ENCODE results near the gene EEF1A2. TPM values are rescaled to one million over a fixed set of nuclear protein-coding genes. Genes with fewer than 3 reads are reported as not detected.
"Not testable (repeated sequence)": the region's sequence is repeated elsewhere in the genome, so short reads cannot be mapped to it uniquely, and the experiment has no call there.

Gene EEF1A2
- total RNA-seq, 2 donors from 2014 or later: 0.47 to 0.99 TPM

DNA sequence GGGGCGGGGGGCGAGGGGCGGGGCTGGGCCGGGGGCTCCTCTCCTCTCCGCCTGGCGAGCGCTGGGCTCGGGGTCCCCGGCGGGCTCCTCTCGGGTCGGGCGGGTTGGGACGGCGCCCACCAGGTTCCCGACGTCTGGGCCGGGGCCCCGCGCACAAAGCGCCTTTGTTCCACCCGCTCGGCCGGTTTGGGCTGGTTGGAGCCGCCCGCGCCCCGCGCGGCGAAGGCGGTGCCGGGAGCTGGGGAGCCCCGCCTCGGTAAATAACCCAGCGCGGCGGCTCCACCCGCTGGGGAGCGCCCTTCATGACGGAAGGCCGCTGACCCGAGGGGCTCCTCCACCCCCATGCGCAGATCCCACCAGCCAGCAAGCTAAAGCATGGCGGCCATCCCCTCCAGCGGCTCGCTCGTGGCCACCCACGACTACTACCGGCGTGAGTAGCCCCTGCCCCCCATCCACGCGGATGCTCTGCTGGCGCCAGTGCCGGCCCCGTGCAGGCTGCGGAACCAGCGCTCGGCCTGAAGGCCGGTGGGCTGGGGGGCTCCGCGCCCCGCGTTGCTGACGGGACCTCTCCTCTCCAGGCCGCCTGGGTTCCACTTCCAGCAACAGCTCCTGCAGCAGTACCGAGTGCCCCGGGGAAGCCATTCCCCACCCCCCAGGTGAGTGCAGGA lies 22.2 kb upstream of the EEF1A2 start:
- peak; percentile 62 for ATAC-seq
- H3K9me3 ChIP-seq (ENCODE audit: control insufficient read depth, low read length, poor library complexity, severe bottlenecking): no peaks in the 10 kb centered on the region
- peaks cover 7% of the 10 kb centered on the region for H3K4me1 Mint-ChIP-seq
- H3K36me3 Mint-ChIP-seq (ENCODE audit: low read depth): no peaks in the 10 kb centered on the region
- no peaks in the 10 kb centered on the region for H3K27me3 Mint-ChIP-seq
- H3K4me3 Mint-ChIP-seq: peak overlapping the region; percentile 84
- H3K27ac Mint-ChIP-seq: no peak overlapping the region
- peak; percentile 47 to 52 (median 50) for DNase-seq

DNA sequence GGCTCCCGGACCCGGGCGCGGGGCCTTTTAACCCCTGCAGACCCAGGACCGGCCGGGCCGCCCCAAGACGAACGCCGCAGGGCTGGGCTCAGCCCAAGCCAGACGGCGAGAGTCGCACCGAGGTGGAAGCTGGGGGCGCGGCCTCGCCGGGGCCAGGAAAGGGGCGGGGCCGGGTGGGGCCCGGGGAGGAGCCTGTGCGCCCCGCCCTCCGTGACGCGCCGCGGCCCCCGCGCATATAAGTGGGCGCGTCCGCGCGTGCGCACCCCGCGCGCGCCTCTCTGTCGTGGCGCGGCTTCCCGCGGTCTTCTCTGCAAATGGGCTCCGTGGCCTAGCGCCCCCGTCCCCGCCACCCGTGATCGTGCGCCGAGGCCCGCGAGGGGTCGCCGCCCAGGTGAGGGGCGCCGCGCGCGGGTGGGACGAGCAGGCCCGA lies 21.6 kb upstream of the EEF1A2 start, which contains the start of gene PPDPF:
Gene PPDPF (plus strand): TSS at position 262 of the 430 bp plus-strand sequence. CDS start 544 bp downstream, outside the sequence.
- Mint-ChIP-seq H3K36me3 (ENCODE audit: low read depth) (no peaks in the 10 kb centered on the region), H3K27ac (no peak within 1 kb of the TSS), H3K4me1 (peaks cover 7% of the 10 kb centered on the region), H3K27me3 (no peaks in the 10 kb centered on the region), H3K4me3 (peak within 1 kb of the TSS; percentile 84)
- peak; percentile 84 to 87 (median 85) for DNase-seq
- H3K9me3 ChIP-seq (ENCODE audit: control insufficient read depth, low read length, poor library complexity, severe bottlenecking): no peaks in the 10 kb centered on the region
- ATAC-seq: peak; percentile 88

GRCh38 chr20:63519668-63520503 lies 21.0 kb upstream of the EEF1A2 start:
- H3K27me3 Mint-ChIP-seq: no peaks in the 10 kb centered on the region
- no peak overlapping the region for H3K27ac Mint-ChIP-seq
- no peaks in the 10 kb centered on the region for H3K36me3 Mint-ChIP-seq (ENCODE audit: low read depth)
- peak overlapping the region; percentile 82 for H3K4me3 Mint-ChIP-seq
- peaks cover 7% of the 10 kb centered on the region for H3K4me1 Mint-ChIP-seq
- DNase-seq (peak in 2 of 3 donors; percentile 66 to 67), ATAC-seq (peak; percentile 49)
- H3K9me3 ChIP-seq (ENCODE audit: control insufficient read depth, low read length, poor library complexity, severe bottlenecking): no peaks in the 10 kb centered on the region

DNA sequence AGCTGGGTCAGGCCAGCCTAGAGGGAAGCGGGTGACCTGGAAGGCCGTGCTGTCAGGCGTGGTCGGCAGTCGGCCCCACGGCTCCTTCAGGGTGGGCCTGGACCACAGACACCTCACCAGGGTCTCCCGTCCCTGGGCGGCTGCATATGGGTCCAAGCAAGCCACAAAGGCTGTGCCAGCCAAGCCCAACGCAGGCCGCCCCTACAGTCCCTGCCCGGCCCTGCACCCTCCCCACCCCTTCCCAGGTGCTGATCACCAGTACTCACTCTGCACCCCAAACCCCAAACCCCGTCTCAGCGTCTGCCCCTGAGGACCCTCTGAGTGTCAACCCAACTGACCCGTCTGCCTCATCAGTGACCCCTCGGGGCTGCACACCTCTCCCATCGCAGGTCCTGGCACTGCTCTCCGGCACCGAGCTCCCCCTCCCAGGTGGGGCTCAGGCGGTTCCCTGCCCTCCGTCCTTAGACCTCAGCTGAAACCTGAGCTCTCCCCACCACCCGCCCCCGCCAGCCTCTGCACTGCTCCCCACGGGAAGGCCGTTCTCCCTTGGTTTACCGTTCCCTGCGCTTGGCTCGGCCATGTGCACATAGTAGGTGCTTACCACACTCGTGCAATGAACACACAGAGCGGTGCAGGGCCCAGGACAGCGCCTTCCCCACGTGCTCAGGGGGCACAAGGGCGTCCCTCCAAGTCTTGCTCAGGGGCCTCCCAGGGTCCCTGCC lies 20.2 kb upstream of the EEF1A2 start:
- no peak for ATAC-seq
- H3K4me3 Mint-ChIP-seq: peak overlapping the region; percentile 82
- no peaks in the 10 kb centered on the region for H3K36me3 Mint-ChIP-seq (ENCODE audit: low read depth)
- no peak for DNase-seq
- no peaks in the 10 kb centered on the region for H3K27me3 Mint-ChIP-seq
- H3K9me3 ChIP-seq (ENCODE audit: control insufficient read depth, low read length, poor library complexity, severe bottlenecking): no peaks in the 10 kb centered on the region
- H3K27ac Mint-ChIP-seq: no peak overlapping the region
- H3K4me1 Mint-ChIP-seq: peaks cover 7% of the 10 kb centered on the region

GRCh38 chr20:63518351-63518861 lies 19.5 kb upstream of the EEF1A2 start:
- no peaks in the 10 kb centered on the region for H3K27me3 Mint-ChIP-seq
- H3K9me3 ChIP-seq (ENCODE audit: control insufficient read depth, low read length, poor library complexity, severe bottlenecking): no peaks in the 10 kb centered on the region
- H3K36me3 Mint-ChIP-seq (ENCODE audit: low read depth): no peaks in the 10 kb centered on the region
- no peak for ATAC-seq
- no peak overlapping the region for H3K27ac Mint-ChIP-seq
- peak overlapping the region; percentile 31 for H3K4me3 Mint-ChIP-seq
- DNase-seq: no peak
- H3K4me1 Mint-ChIP-seq: peaks cover 7% of the 10 kb centered on the region

GRCh38 chr20:63517376-63518309 lies 18.8 kb upstream of the EEF1A2 start:
- ATAC-seq: no peak
- no peak overlapping the region for H3K27ac Mint-ChIP-seq
- no peaks in the 10 kb centered on the region for H3K9me3 ChIP-seq (ENCODE audit: control insufficient read depth, low read length, poor library complexity, severe bottlenecking)
- H3K4me1 Mint-ChIP-seq: peaks cover 6% of the 10 kb centered on the region
- no peak for DNase-seq
- H3K27me3 Mint-ChIP-seq: peaks cover 7% of the 10 kb centered on the region
- no peaks in the 10 kb centered on the region for H3K36me3 Mint-ChIP-seq (ENCODE audit: low read depth)
- peak overlapping the region; percentile 39 for H3K4me3 Mint-ChIP-seq

- not testable (repeated sequence) for H3K4me1 Mint-ChIP-seq; H3K36me3 Mint-ChIP-seq (ENCODE audit: low read depth); DNase-seq; H3K9me3 ChIP-seq (ENCODE audit: control insufficient read depth, low read length, poor library complexity, severe bottlenecking); ATAC-seq; H3K4me3 Mint-ChIP-seq; H3K27ac Mint-ChIP-seq
- peaks cover 24% of the 10 kb centered on the region for H3K27me3 Mint-ChIP-seq
Measured at GRCh38 chr20:63514520-63514919, 15.6 kb upstream of the EEF1A2 start.

GRCh38 chr20:63513207-63513606 lies 14.3 kb upstream of the EEF1A2 start:
- no peak for DNase-seq
- peaks cover 34% of the 10 kb centered on the region for H3K27me3 Mint-ChIP-seq

DNA sequence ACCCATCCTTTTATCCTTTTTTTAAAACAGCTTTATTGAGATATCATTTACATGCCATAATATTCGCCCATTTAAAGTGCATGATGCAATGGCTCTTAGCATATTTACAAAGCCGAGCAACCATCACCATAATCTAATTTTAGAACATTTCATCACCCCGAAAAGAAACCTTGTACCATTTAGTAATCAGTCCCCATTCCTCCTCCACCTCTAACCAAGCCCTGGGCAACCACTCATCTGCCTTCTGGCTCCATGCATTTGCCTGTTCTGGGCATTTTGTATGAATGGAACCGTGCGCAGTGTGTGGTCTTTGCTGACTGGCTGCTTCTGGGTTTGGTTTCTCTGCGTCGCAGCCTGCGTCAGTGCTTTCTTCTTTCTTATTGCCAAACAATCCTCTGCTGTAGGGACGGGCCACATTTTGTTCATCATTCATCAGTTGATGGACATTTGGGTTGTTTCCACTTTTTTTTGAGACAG lies 10.2 kb upstream of the EEF1A2 start:
- H3K27me3 Mint-ChIP-seq: peaks cover 49% of the 10 kb centered on the region
- no peak for ATAC-seq
- H3K36me3 Mint-ChIP-seq (ENCODE audit: low read depth): peaks cover 2% of the 10 kb centered on the region
- H3K4me3 Mint-ChIP-seq: no peak overlapping the region
- no peaks in the 10 kb centered on the region for H3K9me3 ChIP-seq (ENCODE audit: control insufficient read depth, low read length, poor library complexity, severe bottlenecking)
- no peak for DNase-seq
- no peak overlapping the region for H3K27ac Mint-ChIP-seq
- H3K4me1 Mint-ChIP-seq: peaks cover 6% of the 10 kb centered on the region

More at GRCh38 chr20:63513207-63513606, 14.3 kb upstream of the EEF1A2 start:
- Mint-ChIP-seq H3K36me3 (ENCODE audit: low read depth) (peaks cover 2% of the 10 kb centered on the region), H3K4me1 (peaks cover 3% of the 10 kb centered on the region), H3K4me3 (no peak overlapping the region), H3K27ac (no peak overlapping the region)
- ATAC-seq: no peak
- H3K9me3 ChIP-seq (ENCODE audit: control insufficient read depth, low read length, poor library complexity, severe bottlenecking): no peaks in the 10 kb centered on the region

- Mint-ChIP-seq H3K4me3 (peak overlapping the region; percentile 43), H3K36me3 (ENCODE audit: low read depth) (peaks cover 2% of the 10 kb centered on the region), H3K4me1 (peaks cover 6% of the 10 kb centered on the region), H3K27ac (peak overlapping the region; percentile 49), H3K27me3 (peaks cover 51% of the 10 kb centered on the region)
- H3K9me3 ChIP-seq (ENCODE audit: control insufficient read depth, low read length, poor library complexity, severe bottlenecking): no peaks in the 10 kb centered on the region
- DNase-seq (no peak), ATAC-seq (peak; percentile 68)
Measured at GRCh38 chr20:63508072-63508768, 9.3 kb upstream of the EEF1A2 start.

DNA sequence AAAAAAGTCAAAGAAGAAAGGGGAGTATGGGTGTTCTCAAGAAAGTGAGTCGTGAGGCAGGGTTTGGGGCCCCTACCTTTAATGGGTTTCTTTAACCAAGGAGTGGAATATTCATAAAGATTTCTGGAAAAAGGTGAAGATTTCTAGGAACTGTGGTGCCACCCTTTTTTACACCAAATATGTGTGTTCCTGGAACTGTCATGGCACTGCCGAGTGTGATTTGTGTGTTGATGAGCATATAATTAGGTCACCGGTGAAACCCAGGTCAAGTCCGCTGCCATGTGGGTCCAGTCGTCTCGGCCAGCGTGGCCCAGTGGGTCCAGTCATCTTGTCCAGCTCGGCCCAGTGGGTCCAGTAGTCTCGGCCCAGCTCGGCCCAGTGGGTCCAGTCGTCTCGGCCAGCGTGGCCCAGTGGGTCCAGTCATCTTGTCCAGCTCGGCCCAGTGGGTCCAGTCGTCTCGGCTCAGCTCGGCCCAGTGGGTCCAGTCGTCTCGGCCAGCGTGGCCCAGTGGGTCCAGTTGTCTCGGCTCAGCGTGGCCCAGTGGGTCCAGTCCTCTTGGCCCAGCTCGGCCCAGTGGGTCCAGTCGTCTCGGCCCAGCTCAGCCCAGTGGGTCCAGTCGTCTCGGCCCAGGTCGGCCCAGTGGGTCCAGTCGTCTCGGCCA lies 8.3 kb upstream of the EEF1A2 start:
- no peak for ATAC-seq
- Mint-ChIP-seq H3K4me3 (no peak overlapping the region), H3K27ac (no peak overlapping the region), H3K27me3 (peaks cover 41% of the 10 kb centered on the region), H3K4me1 (peaks cover 6% of the 10 kb centered on the region), H3K36me3 (ENCODE audit: low read depth) (peaks cover 2% of the 10 kb centered on the region)
- no peak for DNase-seq
- no peaks in the 10 kb centered on the region for H3K9me3 ChIP-seq (ENCODE audit: control insufficient read depth, low read length, poor library complexity, severe bottlenecking)
